OCI-LY7 (cell line): ENCODE results near the gene MTARC2.

Experiments
- CTCF ChIP-seq: fragments of 200-600 bp; sonication (generic); conservative IDR thresholded peaks from 2 replicates; pipeline ENCODE4 v1.5.1; 2014; ENCODE audit warnings: mild to moderate bottlenecking, antibody characterized with exemption, low read length, moderate library complexity, mixed read lengths
- EZH2phosphoT487 ChIP-seq: fragments of 200-600 bp; sonication (generic); IDR thresholded peaks from 2 replicates; pipeline ENCODE4 v1.6.1; 2018; ENCODE audit warnings: low read depth, borderline replicate concordance, mild to moderate bottlenecking, mixed run types, antibody characterized with exemption, low read length, moderate library complexity, mixed read lengths

GRCh38 chr1:220806408-220806807 lies 58.3 kb downstream of the MTARC2 start:
- TF ChIP-seq CTCF (no peak), EZH2phosphoT487 (no peak)
